ENCODE measurements around the gene ATP5MC2. TPM values are rescaled to one million over a fixed set of nuclear protein-coding genes. Genes with fewer than 3 reads are reported as not detected.

ATP5MC2 gene
- total and polyA plus RNA-seq, 10 of the 15 experiments (the other 5 are each of a cell fraction or from before 2014, with no cell fraction given) = 379 to 1,090 (median 525) TPM

DNA sequence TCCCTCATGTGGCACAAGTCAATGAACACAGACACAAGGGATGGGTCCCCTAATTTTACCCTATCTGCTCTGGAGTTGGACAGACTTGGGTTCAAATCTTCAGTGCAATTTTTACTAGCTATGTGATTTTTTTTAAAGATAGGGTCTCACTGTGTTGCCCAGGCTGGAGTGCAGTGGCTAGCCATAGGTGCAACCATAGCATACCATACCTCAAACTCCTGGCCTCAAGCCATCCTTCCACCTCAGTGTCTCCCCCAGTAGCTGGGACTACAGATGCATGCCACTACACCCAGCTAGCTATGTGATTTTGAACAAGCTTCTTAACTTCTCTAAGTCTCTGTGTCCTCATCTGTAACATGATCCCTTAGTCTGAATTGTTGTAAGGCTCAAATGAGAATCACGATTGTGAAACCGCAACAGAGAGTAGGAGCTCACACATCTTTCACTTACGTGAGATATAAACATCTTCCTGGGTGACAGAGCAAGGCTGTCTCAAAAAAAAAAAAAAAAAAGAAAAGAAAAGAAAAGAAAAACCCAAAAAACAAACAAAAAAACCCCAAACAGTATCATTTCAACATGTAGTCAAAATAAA is 46.7 kb upstream of the ATP5MC2 start:
- peak overlapping the region; percentile 27; the same call in 1 of the 2 replicates for H3K4me3 ChIP-seq
- no peaks in the 10 kb centered on the region for H3K9me3 ChIP-seq (replicated peaks; ENCODE audit: control insufficient read depth, insufficient read depth, low read length)
- H4K20me1 ChIP-seq (ENCODE audit: control insufficient read depth, insufficient read depth) = no peaks in the 10 kb centered on the region
- intact Hi-C loops (cut with micrococcal nuclease; ENCODE audit: unreplicated experiment) = no loop called here
- H3K36me3 ChIP-seq (ENCODE audit: control insufficient read depth in 2 of 2, insufficient read depth in 2 of 2, low read length in 1 of 2) = no peaks in the 10 kb centered on the region
- peaks cover 22% of the 10 kb centered on the region for H3K4me1 ChIP-seq (ENCODE audit: control insufficient read depth, insufficient read depth, low read length)
- 28% methylated on average over 3 of the region's 3 CpGs for WGBS (ENCODE audit: insufficient coverage, insufficient replicate concordance, low lambda C conversion rate, missing lambda C conversion rate)
- peak; percentile 56 for TF ChIP-seq RUNX3 (IDR thresholded peaks at IDR 0.05; ENCODE audit: low read length)
- no peak for TF ChIP-seq ZNF274 (IDR thresholded peaks at IDR 0.05; ENCODE audit: insufficient read depth, insufficient read length)
- peak; percentile 52; the same call in 1 of the 2 replicates for TF ChIP-seq ZNF384 (IDR thresholded peaks at IDR 0.05; ENCODE audit: borderline replicate concordance, low read depth, low read length)
- no peak overlapping the region; the same call in 1 of the 2 replicates for H3K4me2 ChIP-seq (ENCODE audit: control insufficient read depth, insufficient read depth)
- ChIA-PET SMC1A (ENCODE audit: uncharacterized antibody, unreplicated experiment) (interaction anchor here (1.0 to 1.3 kb wide), 2 partner anchors 12 to 22 kb away, joined by 3 to 4 read pairs; no protein-coding TSS in a partner anchor), CTCF (interaction anchor here (1.1 to 18.6 kb wide), 4 partner anchors 9 to 21 kb away, joined by 3 to 341 read pairs (median 10); no protein-coding TSS in a partner anchor), POLR2A (interaction anchor here (0.5 kb wide), 1 partner anchor 331 kb away, joined by 6 read pairs; the partner anchor contains the start of gene HOXC4), RAD21 (ENCODE audit: unreplicated experiment) (interaction anchor here (0.8 to 2.1 kb wide), 4 partner anchors 20 to 33 kb away, joined by 3 to 9 read pairs (median 6); no protein-coding TSS in a partner anchor)
- peak; percentile 29 for ATAC-seq
- H3K9ac ChIP-seq (ENCODE audit: control insufficient read depth, insufficient read depth, low read length) = no peak overlapping the region
- FAIRE-seq = no peak
- no peaks in the 10 kb centered on the region for H3K27me3 ChIP-seq (replicated peaks in 1 of 2; ENCODE audit: control insufficient read depth in 2 of 2, insufficient read depth in 2 of 2, low read length in 1 of 2)
- BruUV-seq (replicated peaks) = no TSS peak
- in situ Hi-C loops (cut with MboI) = no loop called here
- DNase-seq (ENCODE audit: low read depth, low spot score) = peak; percentile 27
- no peak overlapping the region for H2AFZ ChIP-seq (ENCODE audit: control insufficient read depth, low read depth, low read length)
- no peaks in the 10 kb centered on the region for H3K79me2 ChIP-seq (ENCODE audit: control insufficient read depth, insufficient read depth, low read length)
- peak overlapping the region; percentile 58 for H3K27ac ChIP-seq (ENCODE audit: control insufficient read depth, insufficient read depth)

GRCh38 chr12:53720946-53721345 is 45.1 kb upstream of the ATP5MC2 start:
- RAD21 ChIA-PET (ENCODE audit: unreplicated experiment) = interaction anchor here (0.6 to 2.1 kb wide), 5 partner anchors 10 to 279 kb away, joined by 3 to 9 read pairs (median 4); partner anchors contain the start of gene HOXC9
- SMC1A ChIA-PET (ENCODE audit: uncharacterized antibody, unreplicated experiment) = interaction anchor here (0.9 kb wide), 1 partner anchor 8 kb away, joined by 3 read pairs; no protein-coding TSS in a partner anchor
- in situ Hi-C loops (cut with MboI) = no loop called here
- no peak overlapping the region for H3K27ac ChIP-seq (ENCODE audit: control insufficient read depth, insufficient read depth)
- H3K4me3 ChIP-seq = no peak overlapping the region
- no peak overlapping the region for H2AFZ ChIP-seq (ENCODE audit: control insufficient read depth, low read depth, low read length)
- no peaks in the 10 kb centered on the region for H3K9me3 ChIP-seq (replicated peaks; ENCODE audit: control insufficient read depth, insufficient read depth, low read length)
- H3K79me2 ChIP-seq (ENCODE audit: control insufficient read depth, insufficient read depth, low read length) = no peaks in the 10 kb centered on the region
- H3K36me3 ChIP-seq (ENCODE audit: control insufficient read depth in 2 of 2, insufficient read depth in 2 of 2, low read length in 1 of 2) = no peaks in the 10 kb centered on the region
- H4K20me1 ChIP-seq (ENCODE audit: control insufficient read depth, insufficient read depth) = no peaks in the 10 kb centered on the region
- FAIRE-seq (no peak), DNase-seq (ENCODE audit: low read depth, low spot score) (no peak), ATAC-seq (no peak)
- no peak overlapping the region for H3K9ac ChIP-seq (ENCODE audit: control insufficient read depth, insufficient read depth, low read length)
- 10% methylated on average over 1 of the region's 1 CpG for WGBS (ENCODE audit: insufficient coverage, insufficient replicate concordance, low lambda C conversion rate, missing lambda C conversion rate)
- no peak overlapping the region for H3K4me2 ChIP-seq (ENCODE audit: control insufficient read depth, insufficient read depth)
- intact Hi-C loops (cut with micrococcal nuclease; ENCODE audit: unreplicated experiment) = no loop called here
- peaks cover 15% of the 10 kb centered on the region for H3K4me1 ChIP-seq (ENCODE audit: control insufficient read depth, insufficient read depth, low read length)
- POLR2A ChIA-PET = interaction anchor here (0.6 to 0.7 kb wide), 3 partner anchors 12 to 284 kb away, joined by 3 to 9 read pairs (median 3); no protein-coding TSS in a partner anchor
- CTCF ChIA-PET = interaction anchor here (0.9 to 18.6 kb wide), 4 partner anchors 13 to 36 kb away, joined by 4 to 341 read pairs (median 10); no protein-coding TSS in a partner anchor
- no TSS peak for BruUV-seq (replicated peaks)
- no peaks in the 10 kb centered on the region for H3K27me3 ChIP-seq (replicated peaks in 1 of 2; ENCODE audit: control insufficient read depth in 2 of 2, insufficient read depth in 2 of 2, low read length in 1 of 2)
- TF ChIP-seq USF2 (IDR thresholded peaks at IDR 0.05; ENCODE audit: borderline replicate concordance, low read depth, low read length) (no peak), ZZZ3 (IDR thresholded peaks at IDR 0.05; ENCODE audit: control insufficient read depth, insufficient read length, low read depth) (no peak), BCL11A (IDR thresholded peaks at IDR 0.05; ENCODE audit: low read depth, low read length) (no peak), SMARCA5 (IDR thresholded peaks at IDR 0.05) (no peak), RAD21 (IDR thresholded peaks at IDR 0.05; ENCODE audit: insufficient read depth, low read depth, low read length) (no peak), NFIC (IDR thresholded peaks at IDR 0.05; ENCODE audit: low read depth, low read length) (no peak), NFYB (IDR thresholded peaks at IDR 0.05; ENCODE audit: insufficient read depth, low read depth, low read length) (no peak)
- TF ChIP-seq, protein P1, sequence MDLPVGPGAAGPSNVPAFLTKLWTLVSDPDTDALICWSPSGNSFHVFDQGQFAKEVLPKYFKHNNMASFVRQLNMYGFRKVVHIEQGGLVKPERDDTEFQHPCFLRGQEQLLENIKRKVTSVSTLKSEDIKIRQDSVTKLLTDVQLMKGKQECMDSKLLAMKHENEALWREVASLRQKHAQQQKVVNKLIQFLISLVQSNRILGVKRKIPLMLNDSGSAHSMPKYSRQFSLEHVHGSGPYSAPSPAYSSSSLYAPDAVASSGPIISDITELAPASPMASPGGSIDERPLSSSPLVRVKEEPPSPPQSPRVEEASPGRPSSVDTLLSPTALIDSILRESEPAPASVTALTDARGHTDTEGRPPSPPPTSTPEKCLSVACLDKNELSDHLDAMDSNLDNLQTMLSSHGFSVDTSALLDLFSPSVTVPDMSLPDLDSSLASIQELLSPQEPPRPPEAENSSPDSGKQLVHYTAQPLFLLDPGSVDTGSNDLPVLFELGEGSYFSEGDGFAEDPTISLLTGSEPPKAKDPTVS (IDR thresholded peaks at IDR 0.05; ENCODE audit: low read depth, low read length) = no peak
